T47D (cell line): ENCODE measurements around the gene NDUFB2.

Experiments
- DNase-seq, 2 experiments: peaks; one replicate each; pipeline versions ENCODE4 v3.0.0 to v3.0.0-alpha.2; 2011 to 2012; ENCODE audit warnings: low read depth in 1 of 2, low spot score in 1 of 2
- JUND ChIP-seq: IDR thresholded peaks from 2 replicates; pipeline ENCODE4 v1.6.1; 2012; ENCODE audit warnings: low read depth
- in situ Hi-C: cut with HindIII; loops from 2 replicates; pipeline ENCODE4 v1.10.0; 2016; ENCODE audit warnings: low sequenced_read_pairs, low pct_unique_long_range_greater_than_20kb

Gene NDUFB2

DNA sequence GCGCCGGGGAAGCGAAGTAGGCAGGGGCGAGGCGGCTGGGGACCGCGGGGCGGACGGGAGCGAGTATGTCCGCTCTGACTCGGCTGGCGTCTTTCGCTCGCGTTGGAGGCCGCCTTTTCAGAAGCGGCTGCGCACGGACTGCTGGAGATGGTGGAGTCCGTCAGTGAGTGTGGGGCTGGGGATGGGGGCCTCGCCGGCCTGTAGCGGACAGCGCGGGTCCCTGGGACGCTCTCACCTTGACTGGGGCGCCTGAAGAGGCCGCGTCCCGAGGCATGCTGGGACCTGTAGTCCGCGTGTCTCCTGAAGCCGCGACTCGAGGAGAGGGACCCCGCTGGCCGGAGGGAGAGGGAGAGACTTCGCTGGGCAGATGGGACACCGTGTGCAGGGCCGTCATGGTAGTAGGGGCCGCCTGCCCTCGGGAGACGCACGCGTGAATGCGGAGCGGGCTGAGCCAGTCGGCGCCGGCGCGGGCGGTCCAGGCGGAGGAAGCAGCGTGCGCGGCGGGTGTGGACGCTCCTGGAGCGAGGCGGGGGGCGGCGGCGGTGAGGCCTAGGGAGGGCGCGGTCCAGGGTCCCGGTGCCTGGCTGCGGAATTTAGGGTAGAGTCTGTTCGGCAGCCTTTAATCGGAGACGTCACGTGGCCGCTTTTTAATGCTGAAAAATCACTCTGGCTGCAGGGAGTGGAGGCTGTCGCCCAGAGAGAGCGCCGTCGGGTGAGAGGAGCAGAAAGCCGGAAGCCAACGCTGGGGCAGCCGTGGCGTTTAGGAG is at the start of gene NDUFB2:
NDUFB2 (plus strand) TSS at position 29 of the 767 bp plus-strand sequence; CDS start at position 66, 37 bp downstream.
- DNase-seq: peak; percentile 63 to 77
- no peak for TF ChIP-seq JUND
- in situ Hi-C loops: no loop called here

DNA sequence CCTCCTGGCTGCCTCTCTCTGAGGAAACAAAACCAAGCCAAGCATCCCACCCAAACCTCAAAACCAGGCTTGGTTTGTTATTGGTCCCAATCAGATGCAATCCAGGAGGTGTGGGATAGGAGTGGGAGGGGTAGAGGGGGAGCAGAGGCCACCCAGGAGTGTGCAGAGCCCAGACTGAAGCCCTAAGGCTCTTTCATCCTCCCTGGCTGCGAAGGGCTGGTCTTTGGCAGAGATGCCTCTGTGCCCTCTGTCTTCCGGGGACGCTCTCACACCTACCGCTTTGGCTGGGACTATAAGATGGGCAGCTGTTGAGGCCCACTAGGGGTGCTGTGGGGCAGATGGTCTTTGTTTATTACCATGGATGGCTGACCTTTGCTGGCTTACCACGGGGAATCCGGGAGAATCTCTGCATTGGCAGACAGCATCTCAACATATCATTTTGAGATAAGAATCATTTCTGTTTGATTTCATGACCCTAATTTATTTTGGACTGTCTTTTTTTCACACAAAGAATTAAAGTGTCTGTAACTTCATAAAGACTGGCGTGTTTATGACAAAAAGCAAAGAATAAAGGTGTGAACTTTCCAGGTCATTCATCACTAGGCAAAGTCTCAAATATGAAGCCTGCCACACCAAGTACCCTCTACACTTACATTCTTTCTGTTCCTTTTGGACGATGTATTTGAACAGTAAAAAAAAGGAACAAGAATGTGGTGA is 49.4 kb upstream of the NDUFB2 start:
- peak; percentile 34 to 46 for DNase-seq
- in situ Hi-C loops: no loop called here

DNA sequence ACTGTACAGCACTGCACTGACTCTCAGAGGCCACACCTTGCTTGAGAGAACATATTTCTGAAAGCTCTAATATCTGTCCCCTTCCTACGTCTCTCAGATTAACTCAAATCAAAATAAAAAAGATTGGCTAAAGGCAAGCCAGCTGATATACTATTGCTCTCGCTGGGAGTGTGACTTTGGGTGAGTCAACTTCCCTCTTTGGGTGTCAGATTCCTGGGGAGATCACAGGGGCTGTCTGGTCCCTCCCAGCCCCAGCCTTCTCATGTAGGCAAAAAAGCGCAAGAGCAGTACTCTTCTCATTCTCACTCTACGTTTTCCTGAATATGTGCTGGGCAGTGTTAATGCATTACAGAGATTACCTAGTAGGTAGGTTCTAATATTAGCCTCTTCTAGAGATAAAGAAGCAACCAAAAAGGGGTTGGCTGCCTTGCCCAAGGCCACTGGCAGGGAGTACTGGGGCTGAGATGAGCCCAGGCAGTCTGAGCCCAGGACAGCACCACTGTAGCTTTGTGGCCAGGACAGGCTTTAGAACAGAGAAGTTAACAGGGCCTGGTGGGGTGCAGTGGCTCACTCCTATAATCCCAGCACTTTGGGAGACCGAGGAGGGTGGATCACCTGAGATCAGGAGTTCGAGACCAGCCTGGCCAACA is 46.8 kb upstream of the NDUFB2 start:
- TF ChIP-seq JUND: no peak
- in situ Hi-C loops: no loop called here
- no peak for DNase-seq

More for the DNA sequence above, 49.4 kb upstream of the NDUFB2 start:
- TF ChIP-seq JUND: no peak

DNA sequence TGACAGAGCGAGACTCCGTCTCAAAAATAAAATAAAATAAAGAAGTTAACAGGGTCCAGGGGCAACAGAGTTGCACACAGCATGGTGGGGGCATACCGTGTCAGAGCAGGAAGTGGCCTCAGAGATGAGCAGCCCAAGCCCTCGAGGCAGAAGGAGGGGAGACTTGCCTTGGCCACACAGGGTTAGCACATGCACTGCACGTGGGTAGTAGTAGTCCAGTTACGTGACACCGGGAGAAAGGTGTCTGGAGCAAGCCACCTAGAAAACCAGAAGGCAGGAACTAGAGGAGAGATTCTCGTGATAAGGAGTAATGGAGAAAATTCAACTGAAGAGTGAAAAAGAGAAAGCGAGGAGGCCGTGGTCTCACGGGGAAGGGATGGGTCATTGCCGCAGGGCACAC is 46.1 kb upstream of the NDUFB2 start:
- TF ChIP-seq JUND: no peak
- in situ Hi-C loops: no loop called here
- DNase-seq: no peak

GRCh38 chr7:140653319-140654108 is 43.0 kb upstream of the NDUFB2 start:
- in situ Hi-C loops: no loop called here
- TF ChIP-seq JUND: no peak
- DNase-seq: peak; percentile 46 to 82

DNA sequence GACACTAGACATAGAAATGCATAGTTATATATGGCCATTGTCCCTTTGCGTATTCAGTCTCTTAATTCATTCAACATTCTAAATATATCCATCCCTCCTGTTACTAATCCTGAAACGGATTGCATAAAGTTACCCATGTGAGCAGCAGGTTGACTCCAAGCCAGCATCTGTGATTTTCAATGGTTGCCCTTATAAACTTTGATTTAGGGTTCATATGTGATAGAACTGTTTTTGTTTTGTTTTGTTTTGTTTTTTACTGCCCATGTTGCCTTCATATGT is 42.5 kb upstream of the NDUFB2 start:
- in situ Hi-C loops: no loop called here
- TF ChIP-seq JUND: no peak
- no peak for DNase-seq

- no peak for DNase-seq
- in situ Hi-C loops: no loop called here
- TF ChIP-seq JUND: no peak
These were observed 41.8 kb upstream of the NDUFB2 start for GRCh38 chr7:140654661-140655060.

GRCh38 chr7:140655511-140656408 is 40.7 kb upstream of the NDUFB2 start:
- TF ChIP-seq JUND: no peak
- no peak for DNase-seq
- in situ Hi-C loops: no loop called here

GRCh38 chr7:140656548-140657515 is 39.7 kb upstream of the NDUFB2 start:
- in situ Hi-C loops: no loop called here
- no peak for TF ChIP-seq JUND
- DNase-seq: peak; percentile 50 to 89

- in situ Hi-C loops: no loop called here
- no peak for TF ChIP-seq JUND
- DNase-seq: no peak
These were observed 38.6 kb upstream of the NDUFB2 start for GRCh38 chr7:140657891-140658290.

GRCh38 chr7:140659856-140660255 is 36.7 kb upstream of the NDUFB2 start:
- TF ChIP-seq JUND: no peak
- no peak for DNase-seq
- in situ Hi-C loops: no loop called here
